ENCODE results near the gene HIVEP1.
"Not testable (repeated sequence)": the region's sequence is repeated elsewhere in the genome, so short reads cannot be mapped to it uniquely, and the experiment has no call there.

HIVEP1 gene

GRCh38 chr6:12152023-12152970, 140.2 kb downstream of the HIVEP1 start:
- H3K27ac ChIP-seq: no peak overlapping the region
- no peak for TF ChIP-seq ZFX (IDR thresholded peaks at IDR 0.05)
- TF ChIP-seq, protein P1, sequence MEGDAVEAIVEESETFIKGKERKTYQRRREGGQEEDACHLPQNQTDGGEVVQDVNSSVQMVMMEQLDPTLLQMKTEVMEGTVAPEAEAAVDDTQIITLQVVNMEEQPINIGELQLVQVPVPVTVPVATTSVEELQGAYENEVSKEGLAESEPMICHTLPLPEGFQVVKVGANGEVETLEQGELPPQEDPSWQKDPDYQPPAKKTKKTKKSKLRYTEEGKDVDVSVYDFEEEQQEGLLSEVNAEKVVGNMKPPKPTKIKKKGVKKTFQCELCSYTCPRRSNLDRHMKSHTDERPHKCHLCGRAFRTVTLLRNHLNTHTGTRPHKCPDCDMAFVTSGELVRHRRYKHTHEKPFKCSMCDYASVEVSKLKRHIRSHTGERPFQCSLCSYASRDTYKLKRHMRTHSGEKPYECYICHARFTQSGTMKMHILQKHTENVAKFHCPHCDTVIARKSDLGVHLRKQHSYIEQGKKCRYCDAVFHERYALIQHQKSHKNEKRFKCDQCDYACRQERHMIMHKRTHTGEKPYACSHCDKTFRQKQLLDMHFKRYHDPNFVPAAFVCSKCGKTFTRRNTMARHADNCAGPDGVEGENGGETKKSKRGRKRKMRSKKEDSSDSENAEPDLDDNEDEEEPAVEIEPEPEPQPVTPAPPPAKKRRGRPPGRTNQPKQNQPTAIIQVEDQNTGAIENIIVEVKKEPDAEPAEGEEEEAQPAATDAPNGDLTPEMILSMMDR (conservative IDR thresholded peaks at IDR 0.05): no peak

DNA sequence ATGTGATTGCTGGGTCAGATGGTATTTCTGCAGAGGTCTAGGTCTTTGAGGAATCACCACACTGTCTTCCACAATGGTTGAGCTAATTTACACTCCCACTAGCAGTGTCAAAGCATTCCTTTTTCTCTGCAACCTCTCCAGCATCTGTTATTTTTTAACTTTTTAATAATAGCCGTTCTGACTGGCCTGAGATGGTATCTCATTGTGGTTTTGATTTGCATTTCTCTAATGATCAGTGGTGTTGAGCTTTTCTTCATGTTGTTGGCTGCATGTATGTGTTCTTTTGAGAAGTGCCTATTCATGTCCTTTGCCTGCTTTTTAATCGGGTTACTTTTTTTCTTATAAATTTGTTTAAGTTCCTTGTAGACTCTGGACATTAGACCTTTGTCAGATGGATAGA, 143.7 kb downstream of the HIVEP1 start:
- H3K27ac ChIP-seq: not testable (repeated sequence)

GRCh38 chr6:12158686-12159415, 146.7 kb downstream of the HIVEP1 start:
- no peak for TF ChIP-seq ZFX (IDR thresholded peaks at IDR 0.05)
- TF ChIP-seq, protein P1 (conservative IDR thresholded peaks at IDR 0.05): no peak; the same call in 1 of the 2 replicates
- no peak overlapping the region for H3K27ac ChIP-seq

DNA sequence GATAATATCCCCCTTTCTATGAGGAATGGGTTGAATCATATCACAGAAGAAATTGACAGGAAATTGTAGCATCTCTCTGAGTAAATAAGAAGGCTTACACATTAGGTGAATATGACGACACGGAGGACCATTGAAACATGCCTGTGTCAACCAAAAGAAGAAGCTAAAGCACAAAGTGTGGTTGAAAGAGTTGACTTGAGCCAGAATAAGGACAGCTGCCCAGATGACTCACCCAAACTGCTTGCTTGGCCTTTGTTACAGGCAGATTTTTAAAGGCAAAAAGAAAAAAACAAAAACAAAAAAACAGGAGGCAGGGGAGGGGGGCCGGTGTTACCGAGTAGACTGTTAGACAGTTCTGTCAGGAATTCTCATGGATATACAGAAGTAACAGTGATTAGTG, 148.2 kb downstream of the HIVEP1 start:
- TF ChIP-seq, protein P1 (conservative IDR thresholded peaks at IDR 0.05): no peak
- no peak for TF ChIP-seq ZFX (IDR thresholded peaks at IDR 0.05)
- H3K27ac ChIP-seq: no peak overlapping the region

GRCh38 chr6:12162213-12162612, 150.1 kb downstream of the HIVEP1 start:
- TF ChIP-seq, protein P1 (conservative IDR thresholded peaks at IDR 0.05): no peak
- TF ChIP-seq ZFX (IDR thresholded peaks at IDR 0.05): no peak
- H3K27ac ChIP-seq: no peak overlapping the region

- TF ChIP-seq ZFX (IDR thresholded peaks at IDR 0.05): no peak
- TF ChIP-seq, protein P1 (conservative IDR thresholded peaks at IDR 0.05): no peak
- H3K27ac ChIP-seq: no peak overlapping the region
Observed at GRCh38 chr6:12163149-12163548, 151.0 kb downstream of the HIVEP1 start.

DNA sequence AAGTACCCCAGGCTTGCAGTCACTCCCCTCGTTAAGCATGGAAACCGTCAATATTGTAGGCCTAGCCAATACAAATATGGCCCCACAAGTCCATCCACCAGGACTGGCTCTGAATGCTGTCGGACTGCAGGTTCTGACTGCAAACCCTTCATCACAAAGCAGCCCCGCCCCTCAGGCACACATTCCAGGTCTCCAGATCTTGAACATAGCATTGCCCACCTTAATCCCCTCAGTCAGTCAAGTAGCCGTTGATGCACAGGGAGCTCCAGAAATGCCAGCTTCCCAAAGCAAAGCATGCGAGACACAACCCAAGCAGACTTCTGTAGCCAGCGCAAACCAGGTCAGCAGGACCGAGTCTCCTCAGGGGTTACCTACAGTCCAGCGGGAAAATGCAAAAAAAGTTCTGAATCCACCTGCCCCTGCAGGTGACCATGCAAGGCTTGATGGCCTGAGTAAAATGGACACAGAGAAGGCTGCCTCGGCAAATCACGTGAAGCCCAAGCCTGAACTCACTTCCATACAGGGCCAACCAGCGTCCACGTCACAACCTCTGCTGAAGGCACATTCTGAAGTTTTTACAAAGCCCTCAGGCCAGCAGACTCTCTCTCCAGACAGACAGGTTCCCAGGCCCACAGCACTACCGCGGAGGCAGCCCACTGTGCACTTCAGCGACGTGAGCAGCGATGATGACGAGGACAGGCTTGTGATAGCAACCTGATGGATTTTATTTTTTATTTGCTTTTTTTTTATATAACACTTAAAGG, 151.8 kb downstream of the HIVEP1 start:
- TF ChIP-seq, protein P1 (conservative IDR thresholded peaks at IDR 0.05): no peak
- H3K27ac ChIP-seq: no peak overlapping the region
